HG03025 (cell line): ENCODE measurements around the gene PALM3.

Experiments
- ATAC-seq: cut with Tn5 transposase; IDR thresholded peaks from one replicate; pipeline ENCODE4 v1.9.1; 2021; ENCODE audit warnings: mild to moderate bottlenecking, moderate library complexity; ENCODE audit not compliant: unreplicated experiment, low FRiP score

Gene PALM3

DNA sequence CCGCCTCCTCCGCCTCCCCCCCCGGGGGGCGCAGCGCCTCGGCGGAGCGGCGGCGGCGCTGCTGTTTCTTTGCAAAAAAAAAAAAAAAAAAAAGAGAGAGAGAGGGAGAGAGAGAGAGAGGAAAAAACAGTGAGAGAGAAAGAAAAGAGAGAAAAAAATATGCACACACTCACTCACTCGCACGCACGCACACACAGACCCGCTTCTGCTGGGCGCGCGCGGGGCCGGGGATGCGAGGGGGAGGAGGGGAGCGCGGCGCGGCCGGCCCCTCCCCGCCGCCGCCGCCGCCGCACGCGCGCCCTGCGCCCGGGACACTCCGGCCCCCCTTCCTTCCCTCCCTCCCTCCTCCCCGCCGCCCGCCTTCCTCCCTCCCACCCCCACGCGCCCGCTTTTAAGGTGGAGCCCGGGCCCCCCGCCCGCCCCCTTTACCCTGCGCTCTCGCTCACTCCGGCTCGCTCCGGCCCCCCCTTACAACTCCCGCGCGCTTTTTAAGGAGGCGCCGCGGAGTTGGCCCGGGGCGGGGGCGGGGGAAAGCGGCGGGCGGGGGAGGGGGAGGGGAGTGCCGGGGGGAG, 28.7 kb upstream of the PALM3 start, which contains the start of gene SAMD1:
TSS of gene SAMD1 (minus strand) at position 243 of the 572 bp plus-strand sequence.
- peak; percentile 28 for ATAC-seq

DNA sequence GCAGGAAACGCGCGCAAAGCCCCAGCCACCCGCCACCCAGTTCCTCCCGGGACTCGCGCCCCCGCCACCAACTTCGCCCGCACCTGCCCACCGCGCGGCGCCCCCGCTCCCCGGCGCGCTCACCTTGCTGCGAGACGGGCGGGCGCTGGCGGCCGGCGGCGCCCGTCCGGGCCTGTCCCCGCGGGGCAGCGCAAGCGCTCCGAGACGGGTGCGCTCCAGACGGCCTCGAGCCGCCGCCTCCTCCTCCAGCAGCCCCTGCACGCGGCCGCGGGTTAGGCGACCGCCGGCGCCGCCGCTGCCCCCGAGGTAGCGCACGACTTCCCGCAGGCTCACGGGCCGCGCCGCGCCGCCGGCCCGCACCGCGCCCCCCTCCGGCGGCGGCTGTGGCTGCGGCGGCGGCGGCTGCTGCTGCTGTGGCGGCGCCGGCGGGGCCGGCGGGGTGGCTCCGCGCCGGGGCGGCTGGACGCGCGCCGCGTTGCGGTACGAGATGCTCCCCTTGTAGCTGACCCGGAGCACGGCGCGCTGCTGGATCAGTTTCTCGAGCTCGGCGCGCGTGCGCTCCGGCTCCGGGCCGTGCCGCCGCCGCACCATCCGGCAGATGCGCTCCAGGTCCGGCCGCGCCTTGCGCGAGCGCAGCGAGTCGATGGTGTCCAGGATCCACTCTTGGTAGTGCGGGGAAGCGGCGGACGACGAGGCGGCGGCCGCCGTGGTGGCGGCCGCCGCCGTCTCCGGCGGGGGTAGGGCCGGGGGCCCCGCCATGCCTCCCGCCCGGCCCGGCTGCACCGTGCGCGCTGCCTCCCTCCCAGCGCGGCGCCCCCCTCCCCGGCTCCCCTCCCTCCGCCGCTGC, 28.0 kb upstream of the PALM3 start:
- no peak for ATAC-seq

DNA sequence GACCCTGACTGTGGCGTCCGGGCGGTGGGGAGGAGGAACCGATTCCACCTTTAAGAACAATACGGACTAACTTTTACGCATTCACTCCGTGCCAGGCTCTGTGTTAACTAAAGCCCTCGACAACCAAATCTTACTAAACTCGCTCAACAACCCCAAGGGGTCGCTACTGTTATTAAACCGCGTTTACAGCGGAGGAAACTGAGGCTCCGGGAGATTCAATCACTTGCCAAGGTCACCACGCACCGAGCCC, 27.5 kb upstream of the PALM3 start:
- no peak for ATAC-seq

DNA sequence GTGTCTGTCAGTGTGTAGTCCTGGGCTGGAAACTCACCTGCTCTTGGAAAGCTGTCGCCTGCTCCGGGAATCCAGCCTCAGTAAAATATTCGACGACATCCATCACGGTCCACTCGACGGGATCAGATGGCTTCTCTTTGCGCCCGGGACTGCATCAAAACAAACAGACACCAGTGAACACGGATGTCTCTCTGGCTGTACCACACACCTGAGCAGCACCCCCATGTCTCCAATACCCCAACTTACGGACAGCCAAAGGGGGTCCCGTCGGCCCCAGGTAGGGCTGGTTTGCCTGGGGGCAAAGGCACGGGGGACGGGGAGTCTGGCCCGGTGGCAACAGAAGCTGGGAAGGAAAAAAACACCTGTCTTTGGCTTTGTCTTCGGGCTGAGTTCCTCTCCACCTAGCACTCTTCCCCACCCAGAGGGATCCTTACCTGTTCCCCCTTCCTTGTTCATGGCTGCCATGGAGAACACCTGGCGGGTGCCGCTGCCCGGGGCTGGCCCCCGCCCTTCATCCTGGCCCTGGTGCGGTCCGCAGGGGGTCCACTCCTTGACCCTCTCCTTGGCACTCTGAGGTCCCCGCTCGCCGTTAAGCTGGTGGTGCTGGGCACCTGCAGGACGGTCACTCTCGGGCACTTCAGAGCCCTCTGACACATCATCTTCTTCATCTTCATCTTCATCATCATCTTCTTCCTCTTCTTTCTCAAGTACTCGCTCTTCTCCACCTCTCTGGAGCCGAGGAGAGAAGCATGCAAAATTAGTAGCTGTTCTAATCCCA, 26.9 kb upstream of the PALM3 start:
- ATAC-seq: no peak

DNA sequence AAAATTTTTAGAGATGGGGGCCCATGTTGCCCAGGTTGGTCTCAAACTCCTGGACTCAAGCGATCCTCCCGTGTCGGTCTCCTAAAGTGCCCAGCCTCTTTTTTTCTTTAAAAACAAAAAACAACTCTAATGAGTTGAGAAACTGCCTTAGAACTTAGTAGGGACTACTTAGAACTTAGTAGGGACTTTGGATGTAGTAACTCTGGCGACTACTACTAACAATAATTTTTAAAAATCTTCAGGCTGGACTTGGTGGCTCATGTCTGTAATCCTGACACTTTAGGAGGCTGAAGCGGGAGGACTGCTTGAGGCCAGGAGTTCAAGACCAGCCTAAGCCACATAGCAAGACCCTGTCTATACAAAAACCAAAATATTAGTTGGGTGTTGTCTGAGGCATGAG, 24.2 kb upstream of the PALM3 start:
- no peak for ATAC-seq

DNA sequence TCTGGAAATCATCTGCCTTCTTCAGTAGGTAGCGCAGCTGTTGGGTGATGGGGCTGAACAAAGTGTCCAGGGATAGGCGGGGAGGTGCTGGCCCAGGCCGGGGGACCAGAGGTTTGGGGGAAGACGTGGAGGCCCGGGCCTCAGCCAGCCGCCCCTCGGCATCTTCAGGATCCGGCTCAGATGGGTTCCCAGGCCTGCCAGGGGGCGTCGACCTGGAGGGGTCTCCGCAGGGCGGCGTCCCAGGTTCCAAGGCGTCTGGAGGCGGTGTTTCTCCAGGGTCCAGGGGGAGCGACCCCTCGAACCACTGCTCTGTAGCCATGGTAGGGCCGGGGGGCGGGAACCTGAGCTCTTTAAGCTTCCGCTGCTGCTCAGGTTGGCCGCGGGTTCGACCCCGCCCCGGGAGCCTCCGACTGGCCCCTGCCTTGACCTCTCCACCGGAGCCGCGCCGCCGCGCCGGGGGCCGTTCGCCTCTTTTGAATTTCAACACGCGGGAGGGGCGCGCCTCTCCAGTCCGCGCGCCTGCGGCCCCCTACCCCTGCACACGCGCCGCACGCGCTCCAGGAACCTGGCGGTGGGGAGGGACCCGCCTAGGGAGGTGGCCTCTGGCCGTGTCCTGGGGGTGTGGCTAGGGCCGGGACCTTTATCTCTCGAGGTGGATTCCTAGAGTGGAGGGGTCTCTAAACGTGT, 23.6 kb upstream of the PALM3 start, which contains the start of gene C19orf67:
TSS of gene C19orf67 (minus strand) at position 475 of the 687 bp plus-strand sequence. CDS start at position 319, 156 bp downstream.
- no peak for ATAC-seq

DNA sequence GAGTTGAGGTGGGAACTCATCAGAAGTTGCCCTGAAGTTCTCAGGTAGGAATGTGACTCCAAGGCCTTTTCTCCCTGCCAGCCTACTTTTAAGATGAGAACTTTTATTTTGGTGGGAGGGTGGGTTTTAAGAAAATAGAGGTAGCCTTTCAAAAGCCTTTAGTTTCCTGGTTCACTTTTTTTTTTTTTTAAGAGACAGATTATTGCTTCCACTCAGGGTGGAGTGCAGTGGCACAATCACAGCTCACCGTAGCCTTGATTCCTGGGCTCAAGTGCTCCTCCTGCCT, 20.7 kb upstream of the PALM3 start:
- no peak for ATAC-seq

DNA sequence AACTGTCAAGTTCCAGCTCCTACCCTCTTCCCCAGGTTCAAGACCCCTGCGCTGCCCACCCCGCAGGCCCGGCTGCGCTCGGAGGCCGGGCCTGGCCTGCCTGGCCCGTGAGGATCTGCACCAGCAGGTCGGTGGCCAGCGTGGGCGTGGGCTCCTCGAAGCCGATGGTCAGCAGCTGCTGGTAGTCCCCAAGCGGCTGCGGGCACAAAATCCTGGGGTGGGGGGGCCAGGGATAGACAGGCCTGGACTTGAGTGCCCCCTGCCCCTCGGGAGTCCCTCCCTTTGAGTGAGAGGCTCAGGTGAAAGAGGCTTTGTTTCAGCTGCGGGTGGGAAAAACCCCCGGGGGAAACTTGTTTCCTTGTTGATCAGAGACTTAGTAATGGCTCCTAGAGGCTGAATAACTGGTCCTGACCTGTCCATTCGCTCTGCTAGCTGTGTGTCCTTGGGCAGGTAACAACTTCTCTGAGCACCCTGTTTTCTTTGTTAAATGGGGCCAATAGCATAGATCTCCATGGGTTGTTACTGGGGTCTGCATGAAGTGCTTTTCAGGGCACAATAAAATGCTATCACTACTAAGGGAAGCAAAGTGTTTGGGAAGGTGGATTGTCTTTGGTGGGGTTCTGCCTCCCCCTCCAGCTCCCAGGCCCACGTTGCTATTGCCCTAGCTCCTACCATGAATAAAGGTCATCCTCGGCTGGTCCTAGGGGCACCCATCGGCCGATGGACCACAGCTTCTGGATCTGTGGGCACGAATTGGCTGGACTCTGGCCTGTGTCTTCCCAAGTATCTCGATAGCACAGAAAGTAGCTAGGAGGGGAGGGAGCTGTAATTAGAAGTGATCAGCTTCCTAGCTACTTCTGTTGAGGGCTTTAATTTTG, 20.2 kb upstream of the PALM3 start:
- no peak for ATAC-seq

DNA sequence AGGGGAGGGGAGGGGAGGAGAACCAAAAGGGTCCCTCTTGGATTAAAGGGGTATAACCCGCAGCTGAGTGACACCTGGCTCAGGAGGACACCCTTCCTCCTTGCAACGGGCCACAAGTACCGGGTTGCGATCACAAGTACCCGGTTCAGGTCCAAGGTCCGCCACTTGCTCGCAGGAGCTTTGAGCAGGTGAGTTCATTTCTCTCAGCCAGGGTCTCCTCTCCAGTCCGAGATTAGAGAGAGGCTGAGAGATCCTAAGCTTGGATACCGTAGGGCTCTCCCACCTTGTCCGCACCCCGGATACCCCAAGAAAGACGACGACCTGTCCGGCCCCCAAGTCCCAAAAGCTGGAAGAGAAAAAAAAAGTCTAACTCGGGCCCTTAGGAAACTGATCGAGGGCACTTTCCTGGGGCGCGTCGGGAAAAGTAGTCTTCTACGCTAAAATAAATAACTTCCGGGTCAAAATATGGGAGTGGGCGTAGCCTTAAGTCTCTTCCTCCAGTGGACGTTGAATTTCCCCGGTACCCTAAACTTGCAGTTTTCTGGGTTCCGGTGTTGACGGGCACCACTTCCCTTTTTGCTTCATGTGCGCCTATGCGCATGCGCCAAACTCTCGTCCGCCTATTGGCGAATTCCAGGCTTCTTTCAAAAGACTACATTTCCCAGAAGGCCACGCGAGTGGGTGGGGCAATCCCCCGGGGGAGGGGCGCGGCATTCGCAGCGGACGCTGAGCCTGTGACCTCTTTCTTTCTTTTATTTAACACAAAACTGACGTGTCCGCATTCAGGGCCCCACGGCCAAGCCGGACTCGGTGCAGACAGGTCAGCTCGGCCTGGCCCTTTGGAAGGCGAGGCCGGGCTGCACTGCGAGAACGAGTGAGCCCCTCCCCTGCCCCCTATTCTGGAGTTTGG, 19.3 kb upstream of the PALM3 start:
- peak; percentile 84 for ATAC-seq

DNA sequence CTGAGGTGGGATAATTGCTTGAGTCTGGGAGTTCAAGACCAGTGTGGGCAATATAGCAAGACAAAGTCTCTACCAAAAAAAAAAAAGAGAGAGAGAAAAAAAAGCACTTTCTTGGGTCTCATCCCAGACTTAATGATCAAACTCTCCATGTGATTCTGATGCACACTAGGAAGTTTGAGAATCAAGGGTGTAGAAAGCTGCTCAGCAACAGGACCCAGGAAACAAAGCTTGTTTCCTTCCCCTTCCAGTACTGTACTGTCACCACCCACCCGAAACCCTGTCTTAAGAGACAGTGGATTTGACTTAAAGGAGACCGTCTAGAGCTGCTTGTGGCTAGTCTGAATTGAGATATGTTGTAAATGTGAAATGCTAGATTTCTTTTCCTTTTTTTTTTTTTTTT, 16.5 kb upstream of the PALM3 start:
- no peak for ATAC-seq

DNA sequence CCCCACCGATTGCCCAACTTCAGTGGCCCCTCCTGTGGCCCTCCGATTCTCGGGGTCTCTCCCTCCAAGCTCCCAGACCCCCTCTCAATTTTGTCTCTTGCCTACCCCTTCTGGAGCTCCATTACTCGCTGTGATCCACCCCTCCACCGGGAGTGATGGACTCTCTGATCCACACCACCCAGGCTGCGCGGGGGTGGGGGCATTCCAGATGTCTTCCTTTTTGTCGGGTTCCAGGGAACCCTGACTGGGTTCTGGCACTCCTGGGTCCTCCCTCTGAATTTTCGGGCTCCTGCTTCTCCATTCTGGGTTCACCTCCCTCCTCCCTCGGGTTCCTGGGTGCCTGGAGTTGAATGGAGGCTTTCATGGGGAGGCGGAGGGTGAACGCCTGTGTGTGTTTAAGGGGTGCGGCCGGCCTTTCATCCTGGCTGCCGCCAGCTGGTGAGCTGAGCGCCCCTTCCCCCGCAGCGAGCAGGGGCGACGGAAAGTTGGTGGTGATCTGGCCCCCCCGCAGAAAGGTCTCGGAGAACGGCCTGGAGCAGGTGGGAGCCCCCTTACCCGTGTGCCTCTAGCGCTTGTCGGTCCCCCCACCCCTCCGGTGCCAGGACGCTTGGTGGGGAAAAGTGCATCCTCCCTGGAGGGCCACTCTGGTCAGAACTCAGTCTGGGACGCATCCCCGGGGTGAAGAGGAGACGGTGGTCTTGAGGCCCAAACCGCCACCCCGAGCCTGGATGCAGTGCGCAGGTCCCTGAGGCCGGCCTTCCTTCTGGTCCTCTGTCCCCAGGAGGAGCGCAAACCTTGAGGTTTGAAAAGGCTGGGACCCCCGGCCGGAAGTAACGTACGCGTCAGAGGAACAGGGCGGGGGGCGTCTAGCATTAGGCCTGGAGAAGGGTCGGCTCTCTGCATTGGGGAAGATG, 12.3 kb upstream of the PALM3 start:
- no peak for ATAC-seq

DNA sequence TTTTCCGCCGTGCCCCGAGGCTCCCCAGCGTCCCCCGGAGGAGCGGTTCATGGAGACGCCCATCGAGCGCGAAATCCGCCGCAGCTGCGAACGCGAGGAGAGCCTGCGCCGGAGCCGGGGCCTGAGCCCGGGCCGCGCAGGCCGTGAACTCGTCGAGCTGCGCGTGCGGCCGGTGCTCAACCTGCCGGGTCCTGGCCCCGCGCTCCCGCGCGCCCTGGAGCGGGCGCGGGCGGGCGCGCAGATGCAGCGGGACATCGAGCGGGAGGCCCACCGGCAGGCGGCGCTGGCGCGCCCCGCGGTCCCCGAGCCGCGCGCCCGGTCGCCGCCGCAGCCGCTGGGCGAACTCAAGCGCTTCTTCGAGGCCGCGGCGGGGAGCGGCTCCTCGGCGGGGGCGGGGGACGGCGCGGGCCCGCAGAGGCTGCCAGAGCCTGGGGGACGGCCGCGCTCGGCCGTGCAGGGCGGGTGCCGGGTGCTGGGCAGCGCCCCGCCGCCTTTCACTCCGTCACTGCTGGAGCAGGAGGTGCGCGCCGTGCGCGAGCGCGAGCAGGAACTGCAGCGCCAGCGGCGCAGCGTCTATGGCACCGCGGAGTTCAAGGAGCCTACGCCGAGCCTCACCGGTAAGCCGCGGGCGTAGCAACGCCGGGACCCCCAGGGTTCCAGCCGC, 11.5 kb upstream of the PALM3 start:
- ATAC-seq: no peak

DNA sequence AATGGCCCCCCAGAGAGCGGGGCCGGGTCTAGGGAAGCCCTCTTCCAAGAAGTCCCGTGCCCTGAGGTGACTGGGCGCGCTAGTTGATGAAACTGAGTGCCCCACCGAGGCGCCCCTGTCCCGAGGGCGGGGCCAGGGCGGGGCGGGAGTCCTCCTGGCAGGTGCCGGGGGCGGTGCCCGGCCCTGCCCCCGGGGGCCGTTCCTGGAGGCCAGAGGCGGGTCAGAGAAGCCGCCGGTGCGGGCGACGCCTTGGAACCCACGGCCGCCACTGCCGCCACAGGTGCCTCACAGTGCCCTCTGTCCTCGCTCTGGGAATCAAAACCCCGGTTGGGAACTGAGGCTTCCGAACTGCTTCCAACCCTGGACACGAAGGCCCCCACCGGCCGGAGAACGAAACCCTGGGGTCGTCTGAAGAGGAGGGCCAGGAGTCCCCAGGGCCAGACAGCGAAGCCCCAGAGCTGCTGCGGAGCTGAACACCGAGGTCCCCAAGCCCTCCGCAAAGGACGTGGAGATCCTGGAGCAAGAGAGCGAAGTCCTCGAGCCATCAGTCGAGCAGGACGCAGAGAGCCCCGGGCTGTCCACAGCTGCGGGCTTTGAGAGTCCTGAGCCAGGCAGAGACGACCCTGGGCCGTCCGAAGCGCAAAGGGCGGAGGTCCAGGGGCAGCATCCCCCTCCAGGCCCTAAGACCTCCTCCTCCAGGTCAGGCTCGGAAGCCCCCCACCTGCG, 10.8 kb upstream of the PALM3 start, which contains the start of gene MISP3:
TSS of gene MISP3 (plus strand) at position 252 of the 726 bp plus-strand sequence. CDS start 524 bp downstream, outside the sequence.
- no peak for ATAC-seq

DNA sequence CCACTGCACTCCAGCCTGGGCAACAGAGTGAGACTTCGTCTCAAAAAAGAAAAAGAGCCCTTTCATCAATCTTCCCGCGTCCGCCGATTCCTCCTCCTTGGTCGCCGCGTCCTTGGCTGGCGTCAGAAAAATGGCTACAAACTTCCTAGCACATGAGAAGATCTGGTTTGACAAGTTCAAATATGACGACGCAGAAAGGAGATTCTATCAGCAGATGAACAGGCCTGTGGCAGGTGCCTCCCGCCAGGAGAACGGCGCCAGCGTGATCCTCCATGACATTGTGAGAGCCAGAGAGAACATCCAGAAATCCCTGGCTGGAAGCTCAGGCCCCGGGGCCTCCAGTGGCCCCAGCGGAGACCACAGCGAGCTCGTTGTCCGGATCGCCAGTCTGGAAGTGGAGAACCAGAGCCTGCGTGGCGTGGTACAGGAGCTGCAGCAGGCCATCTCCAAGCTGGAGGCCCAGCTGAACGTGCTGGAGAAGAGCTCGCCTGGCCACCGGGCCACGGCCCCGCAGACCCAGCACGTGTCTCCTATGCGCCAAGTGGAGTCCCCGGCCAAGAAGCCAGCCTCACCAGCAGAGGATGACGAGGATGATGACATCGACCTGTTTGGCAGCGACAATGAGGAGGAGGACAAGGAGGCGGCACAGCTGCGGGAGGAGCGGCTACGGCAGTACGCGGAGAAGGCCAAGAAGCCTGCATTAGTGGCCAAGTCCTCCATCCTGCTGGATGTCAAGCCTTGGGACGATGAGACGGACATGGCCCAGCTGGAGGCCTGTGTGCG, 8.6 kb upstream of the PALM3 start:
- no peak for ATAC-seq

DNA sequence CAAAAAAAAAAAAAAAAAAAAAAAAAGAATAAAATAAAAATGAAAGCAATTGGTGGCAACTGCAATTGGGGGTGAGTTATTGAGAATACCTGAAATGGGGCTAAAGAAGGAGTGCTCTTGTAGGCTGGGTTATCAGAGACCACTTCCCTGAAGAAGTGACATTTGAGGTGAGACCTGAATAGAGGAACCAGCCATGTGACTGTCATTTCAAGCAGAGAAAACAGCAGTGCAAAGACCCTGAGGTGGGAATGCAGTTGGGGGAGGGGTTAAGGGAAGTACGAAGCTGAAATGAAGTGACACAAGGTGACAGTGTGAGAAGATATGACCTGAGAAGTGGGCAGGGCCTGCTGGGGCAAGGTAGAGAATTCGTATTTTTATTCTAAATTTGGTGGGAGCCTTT, 4.3 kb upstream of the PALM3 start:
- ATAC-seq: no peak

DNA sequence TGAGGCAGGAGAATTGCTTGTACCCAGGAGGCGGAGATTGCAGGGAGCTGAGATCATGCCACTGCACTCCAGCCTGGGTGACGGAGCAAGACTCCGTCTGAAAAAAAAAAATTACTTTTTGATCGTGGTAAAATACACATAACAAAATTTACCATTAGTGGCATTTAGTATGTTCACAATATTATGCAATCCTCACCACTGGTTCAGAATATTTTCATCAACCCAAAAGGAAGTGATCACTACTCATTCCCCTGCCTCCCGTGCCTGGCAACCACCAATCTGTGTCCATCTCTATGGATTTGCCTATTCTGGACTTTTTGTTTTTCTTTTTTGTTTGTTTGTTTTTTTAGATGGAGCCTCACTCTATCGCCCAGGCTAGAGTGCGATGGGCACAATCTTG, 1.2 kb upstream of the PALM3 start:
- ATAC-seq: no peak
